ENCODE data around the gene TRAPPC3.

The TRAPPC3 gene

GRCh38 chr1:36172017-36172747 lies 22.9 kb upstream of the TRAPPC3 start:
- DNase-seq (ENCODE audit: low read depth in 1 of 2, low spot score in 1 of 2): no peak
- Histone ChIP-seq H3K27ac (replicated peaks) (no peak overlapping the region), H3K27me3 (ENCODE audit: insufficient read depth, poor library complexity, severe bottlenecking) (no peaks in the 10 kb centered on the region), H3K4me3 (replicated peaks; ENCODE audit: insufficient read depth, low read length) (no peak overlapping the region)
- TF ChIP-seq GABPA (IDR thresholded peaks at IDR 0.05; ENCODE audit: low read depth): no peak
- no peak for TF ChIP-seq REST (IDR thresholded peaks at IDR 0.05; ENCODE audit: insufficient replicate concordance, low read depth)
- TF ChIP-seq POLR2AphosphoS5 (IDR thresholded peaks at IDR 0.05; ENCODE audit: low read depth): no peak
- no peak for TF ChIP-seq CTCF (IDR thresholded peaks at IDR 0.05; ENCODE audit: insufficient read depth, low read length)
- no peak for TF ChIP-seq SPI1 (IDR thresholded peaks at IDR 0.05; ENCODE audit: borderline replicate concordance, low read depth)

GRCh38 chr1:36170643-36171412 lies 21.5 kb upstream of the TRAPPC3 start:
- H3K27ac ChIP-seq (replicated peaks): no peak overlapping the region
- no peak for TF ChIP-seq GABPA (IDR thresholded peaks at IDR 0.05; ENCODE audit: low read depth)
- no peak for TF ChIP-seq REST (IDR thresholded peaks at IDR 0.05; ENCODE audit: insufficient replicate concordance, low read depth)
- TF ChIP-seq SPI1 (IDR thresholded peaks at IDR 0.05; ENCODE audit: borderline replicate concordance, low read depth): no peak
- no peaks in the 10 kb centered on the region for H3K27me3 ChIP-seq (ENCODE audit: insufficient read depth, poor library complexity, severe bottlenecking)
- no peak overlapping the region for H3K4me3 ChIP-seq (replicated peaks; ENCODE audit: insufficient read depth, low read length)
- DNase-seq (ENCODE audit: low read depth in 1 of 2, low spot score in 1 of 2): no peak

- Histone ChIP-seq H3K27me3 (ENCODE audit: insufficient read depth, poor library complexity, severe bottlenecking) (no peaks in the 10 kb centered on the region), H3K4me3 (replicated peaks; ENCODE audit: insufficient read depth, low read length) (no peak overlapping the region), H3K27ac (replicated peaks) (no peak overlapping the region)
- TF ChIP-seq CTCF (IDR thresholded peaks at IDR 0.05; ENCODE audit: insufficient read depth, low read length): no peak
- no peak for TF ChIP-seq SPI1 (IDR thresholded peaks at IDR 0.05; ENCODE audit: borderline replicate concordance, low read depth)
- no peak for TF ChIP-seq GABPA (IDR thresholded peaks at IDR 0.05; ENCODE audit: low read depth)
- no peak for TF ChIP-seq REST (IDR thresholded peaks at IDR 0.05; ENCODE audit: insufficient replicate concordance, low read depth)
- TF ChIP-seq POLR2AphosphoS5 (IDR thresholded peaks at IDR 0.05; ENCODE audit: low read depth): no peak
- DNase-seq (ENCODE audit: low read depth in 1 of 2, low spot score in 1 of 2): no peak
Observed at GRCh38 chr1:36168514-36168913, 19.2 kb upstream of the TRAPPC3 start.

Measured in HL-60 (cell line).